ENCODE data around the gene GHRHR.

- TF ChIP-seq CTCF (IDR thresholded peaks at IDR 0.05) (no peak), POLR2A (IDR thresholded peaks at IDR 0.05) (no peak)
Measured at GRCh38 chr7:30990673-30991170, 27.0 kb downstream of the GHRHR start.

All from uterus (tissue), 2 donors.